GM19397 (cell line): Measurements from ENCODE around the gene MKLN1.
"Not testable (repeated sequence)": the region's sequence is repeated elsewhere in the genome, so short reads cannot be mapped to it uniquely, and the experiment has no call there.

Experiments used
- ATAC-seq: cut with Tn5 transposase; IDR thresholded peaks from one replicate; pipeline ENCODE4 v1.9.1; 2021; ENCODE audit warnings: mild to moderate bottlenecking, moderate library complexity; ENCODE audit not compliant: unreplicated experiment

Gene MKLN1

DNA sequence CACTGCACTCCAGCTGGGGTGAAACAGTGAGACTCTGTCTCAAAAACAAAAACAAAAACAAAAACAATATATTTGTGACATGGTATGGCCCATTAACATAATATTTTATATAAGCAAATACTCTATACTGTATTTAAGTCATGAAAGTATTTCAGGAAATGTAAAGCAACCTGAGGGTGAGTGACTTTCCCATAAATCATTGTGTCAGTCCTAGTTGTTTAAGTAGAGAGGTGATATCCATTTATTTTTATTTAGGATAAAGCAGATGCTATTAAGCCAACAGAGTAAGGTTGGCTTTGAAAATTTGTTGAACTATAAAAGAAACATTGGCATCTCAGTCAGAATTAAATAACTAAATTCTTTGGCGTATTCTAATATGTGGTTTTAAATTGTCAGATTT, 60.5 kb downstream of the MKLN1 start:
- ATAC-seq: no peak

DNA sequence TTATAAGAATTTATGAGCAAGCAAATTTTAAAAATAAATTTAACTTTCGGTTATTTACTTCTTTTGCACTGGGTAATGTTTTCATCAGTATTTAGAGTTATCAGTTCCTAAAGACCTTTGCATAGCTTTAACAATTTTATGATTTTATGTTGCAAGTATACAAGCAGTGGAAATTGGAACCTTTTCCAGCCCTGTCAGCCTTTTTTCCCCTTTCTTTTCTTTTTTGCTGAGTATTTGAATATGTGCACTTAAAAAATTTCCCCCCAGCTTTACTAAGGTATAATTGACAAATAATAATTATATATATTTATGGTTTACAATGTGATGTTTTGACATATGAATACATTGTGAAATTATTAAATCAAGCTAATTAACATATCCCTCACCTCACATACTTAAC, 62.6 kb downstream of the MKLN1 start:
- ATAC-seq: no peak

DNA sequence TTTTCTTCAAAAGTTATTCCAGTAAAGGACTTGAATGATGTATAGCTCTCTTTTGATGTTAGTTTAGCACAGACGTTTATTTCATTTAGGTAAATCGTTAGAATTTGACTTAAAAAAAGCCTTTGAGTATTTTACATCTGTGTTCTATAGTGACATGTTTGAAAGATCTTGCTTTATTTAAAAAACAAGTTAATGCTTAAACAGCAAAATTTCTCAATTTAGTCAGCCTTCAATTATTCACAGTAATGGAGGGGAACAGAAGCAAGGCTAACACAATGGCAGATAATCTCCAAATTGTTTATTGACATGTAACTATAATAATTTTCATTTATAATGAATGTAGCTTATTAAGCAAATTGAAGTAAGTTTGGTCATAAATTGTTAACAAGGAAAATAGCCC, 63.5 kb downstream of the MKLN1 start:
- ATAC-seq: no peak

DNA sequence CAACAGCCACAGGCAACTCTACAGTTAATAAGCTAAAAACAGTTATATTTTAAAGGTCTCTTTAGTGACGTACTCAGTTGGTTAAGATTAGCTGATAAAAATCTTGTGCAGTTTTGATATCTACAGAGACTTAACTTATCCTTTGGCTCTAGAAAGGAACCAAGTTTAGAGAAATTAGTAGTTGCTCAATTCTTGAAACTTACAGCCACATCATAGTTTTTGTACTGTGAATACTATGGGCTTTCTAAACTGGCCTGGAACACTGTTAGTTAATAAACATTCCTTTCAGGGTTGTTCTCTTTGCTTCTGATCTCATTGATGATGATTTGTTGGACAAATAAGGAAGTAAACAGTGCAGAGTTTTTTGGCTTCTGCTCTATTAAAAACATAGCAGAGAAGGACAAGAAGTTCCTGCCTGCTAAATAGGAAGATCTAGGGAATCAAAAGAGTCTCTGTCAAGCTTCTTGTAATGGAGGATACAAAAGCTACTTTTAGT, 73.1 kb downstream of the MKLN1 start:
- no peak for ATAC-seq

DNA sequence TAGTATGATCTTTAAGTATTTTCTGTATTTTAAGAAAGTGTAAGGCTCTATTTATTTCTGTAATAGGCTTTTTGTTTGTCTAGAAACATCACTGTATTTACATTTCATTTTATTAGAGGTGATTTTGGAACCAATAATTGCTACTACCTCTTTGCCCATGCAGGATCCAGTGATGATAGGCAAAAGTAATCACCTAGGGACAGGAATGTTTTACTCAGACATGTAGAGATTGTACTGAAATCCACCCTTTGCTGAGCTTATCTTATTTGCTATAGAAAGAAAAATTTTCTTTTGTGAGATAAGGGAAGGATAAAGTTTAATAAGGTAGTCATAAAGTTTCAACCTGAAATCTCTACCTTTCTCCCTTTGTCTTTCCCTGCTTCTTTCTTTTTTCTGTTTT, 73.5 kb downstream of the MKLN1 start:
- ATAC-seq: no peak

DNA sequence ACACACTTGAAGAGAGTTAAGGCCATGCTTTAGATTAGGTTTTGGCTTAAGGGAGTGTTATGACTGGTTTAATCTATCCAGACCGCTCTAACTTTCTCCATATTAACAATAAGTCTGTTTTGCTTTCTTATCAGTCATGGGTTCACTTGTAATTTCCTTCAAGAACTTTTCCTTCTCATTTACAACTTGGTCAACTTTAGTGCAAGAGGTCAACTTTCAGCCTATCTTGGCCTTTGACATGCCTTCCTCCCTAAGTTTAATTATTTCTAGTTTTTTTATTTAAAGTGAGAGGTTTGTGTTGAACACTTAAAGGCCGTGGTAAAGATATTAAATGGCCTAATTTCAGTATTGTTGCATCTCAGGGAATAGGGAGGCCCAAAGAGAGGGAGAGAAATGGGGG, 75.6 kb downstream of the MKLN1 start:
- ATAC-seq: no peak

DNA sequence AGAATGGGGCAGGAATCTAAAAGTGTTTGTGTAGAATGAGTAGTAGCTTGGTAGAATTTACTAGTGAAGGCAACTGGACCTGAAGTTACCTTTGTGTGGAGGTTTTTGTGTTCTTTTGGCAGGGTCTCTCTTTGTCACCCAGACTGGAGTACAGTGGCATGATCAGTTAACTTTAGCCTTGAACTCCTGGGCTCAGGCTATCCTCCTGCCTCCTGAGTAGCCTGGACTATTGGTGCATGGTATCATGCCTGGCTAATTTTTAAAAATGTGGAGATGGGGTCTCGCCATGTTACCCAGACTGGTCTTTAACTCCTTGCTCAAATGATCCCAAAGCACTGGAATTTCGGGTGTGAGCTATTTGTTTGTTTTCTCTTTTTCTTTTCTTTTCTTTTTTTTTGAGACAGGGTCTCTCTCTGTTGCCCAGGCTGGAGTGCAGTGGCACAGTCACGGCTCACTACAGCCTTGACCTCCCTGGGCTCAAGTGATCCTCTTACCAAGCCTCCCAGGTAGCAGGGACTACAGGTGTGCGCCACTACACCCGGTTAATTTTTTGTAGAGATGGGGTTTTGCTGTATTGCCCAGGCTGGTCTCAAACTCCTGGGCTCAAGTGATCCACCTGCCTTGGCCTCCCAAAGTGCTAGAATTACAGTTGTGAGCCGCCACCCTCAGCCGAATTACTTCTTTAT, 76.7 kb downstream of the MKLN1 start:
- no peak for ATAC-seq

DNA sequence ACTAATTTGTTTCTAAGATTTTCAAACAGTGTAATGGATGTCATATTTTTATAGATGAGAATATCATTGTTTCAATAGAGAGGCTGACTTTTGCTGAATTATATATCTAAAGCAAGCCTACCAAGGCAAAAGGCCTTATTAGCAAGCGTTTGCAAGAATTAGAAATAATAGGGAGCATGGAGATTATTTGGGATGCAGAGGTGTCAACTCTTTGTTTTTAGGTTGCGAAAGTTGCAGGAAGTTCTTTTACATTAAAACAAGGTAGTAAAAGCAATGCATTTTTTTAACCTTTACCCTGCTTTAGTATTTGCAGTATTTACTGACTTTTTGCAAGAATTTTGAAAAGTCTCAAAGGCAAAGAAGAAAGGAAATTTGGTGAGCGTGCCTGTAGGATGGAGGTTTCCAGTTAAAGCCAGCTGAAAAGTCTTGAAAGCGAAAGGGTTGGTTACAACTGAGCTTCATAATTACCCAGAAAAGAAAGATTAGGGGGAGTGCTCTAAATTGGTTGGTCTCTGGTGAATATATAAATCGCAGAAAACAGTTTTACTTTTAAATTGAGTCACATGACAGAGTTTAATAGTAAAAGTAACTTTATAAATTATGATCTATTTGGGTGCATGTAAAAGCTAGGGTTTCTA, 81.6 kb downstream of the MKLN1 start:
- no peak for ATAC-seq

DNA sequence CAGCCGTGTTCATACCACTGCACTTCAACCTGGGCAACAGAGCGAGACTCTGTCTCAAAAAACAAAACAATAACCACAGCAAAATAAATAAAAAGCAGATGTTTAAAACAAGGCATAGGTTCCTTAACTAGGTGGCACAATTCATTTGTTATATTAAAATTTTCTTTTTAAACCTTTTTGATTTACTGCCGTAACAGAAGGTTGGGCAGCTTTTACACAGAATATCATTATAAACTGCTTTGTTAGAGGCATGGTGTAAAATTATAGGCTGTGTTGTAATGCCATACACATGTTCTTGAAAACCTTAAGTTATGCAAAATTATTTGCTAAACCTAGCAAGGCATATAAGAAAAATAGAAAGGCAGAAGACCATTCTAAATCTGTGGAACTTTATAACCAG, 84.4 kb downstream of the MKLN1 start:
- no peak for ATAC-seq

DNA sequence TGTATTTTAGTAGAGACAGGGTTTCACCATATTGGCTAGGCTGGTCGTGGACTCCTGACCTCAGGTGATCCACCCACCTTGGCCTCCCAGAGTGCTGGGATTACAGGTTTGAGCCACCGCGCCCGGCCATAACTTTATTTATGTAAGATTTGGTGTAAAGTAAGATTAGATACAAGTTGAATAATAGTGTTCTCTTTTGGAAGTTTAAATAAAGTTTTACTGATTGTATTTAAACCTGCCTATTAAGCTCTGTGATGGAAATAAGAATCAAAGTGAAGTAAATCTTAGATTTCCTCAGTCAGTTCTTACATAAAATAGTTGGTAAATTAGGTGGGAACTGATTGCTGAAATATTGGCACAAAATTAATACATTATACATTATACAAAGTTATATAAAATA, 86.0 kb downstream of the MKLN1 start:
- ATAC-seq: no peak

DNA sequence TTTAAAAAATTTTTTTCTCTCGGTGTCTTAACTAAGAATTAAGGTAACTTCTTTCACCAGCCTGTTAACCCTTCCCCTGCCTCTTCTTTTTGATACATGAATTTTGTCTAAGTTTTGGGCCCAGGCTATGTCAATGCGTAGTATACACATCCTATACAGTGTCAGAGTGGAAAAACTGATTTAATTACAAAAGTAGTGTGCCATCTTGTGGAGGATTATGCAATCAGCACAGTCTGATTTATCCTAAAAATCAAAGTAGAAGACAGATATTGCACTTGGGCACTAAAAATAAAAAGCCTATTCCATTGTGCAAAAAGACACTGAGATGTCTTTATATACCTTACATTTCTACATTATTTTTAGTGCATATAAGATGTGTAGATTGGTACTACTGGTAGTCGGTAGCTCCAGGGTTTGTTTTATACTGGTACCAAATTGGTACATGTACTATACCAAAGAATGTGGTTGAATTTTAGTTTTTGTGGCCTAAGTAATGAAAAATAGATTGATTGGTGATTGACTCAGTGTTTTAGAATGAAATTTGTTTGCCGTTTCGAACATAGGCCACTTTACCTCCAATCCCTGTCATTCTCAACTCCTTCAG, 96.6 kb downstream of the MKLN1 start:
- ATAC-seq: no peak

DNA sequence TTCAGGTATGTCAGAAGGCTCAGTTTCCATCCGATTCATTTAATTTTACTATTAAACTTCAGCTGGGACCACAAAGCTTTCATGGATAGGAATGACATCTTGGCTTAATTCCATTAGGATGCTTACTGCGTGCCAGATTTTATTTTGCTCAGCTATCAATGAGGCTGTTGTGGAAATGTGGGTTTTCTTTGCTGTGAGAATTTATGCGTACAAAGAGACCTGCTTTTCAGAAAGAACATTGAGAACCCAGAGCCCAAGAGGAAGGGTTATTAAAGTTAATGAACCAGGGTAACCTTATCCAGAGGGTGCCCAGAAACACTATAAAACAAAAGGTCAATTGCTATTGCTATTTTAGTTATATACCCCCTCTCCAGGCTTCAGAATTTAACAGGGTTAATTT, 98.3 kb downstream of the MKLN1 start:
- no peak for ATAC-seq

DNA sequence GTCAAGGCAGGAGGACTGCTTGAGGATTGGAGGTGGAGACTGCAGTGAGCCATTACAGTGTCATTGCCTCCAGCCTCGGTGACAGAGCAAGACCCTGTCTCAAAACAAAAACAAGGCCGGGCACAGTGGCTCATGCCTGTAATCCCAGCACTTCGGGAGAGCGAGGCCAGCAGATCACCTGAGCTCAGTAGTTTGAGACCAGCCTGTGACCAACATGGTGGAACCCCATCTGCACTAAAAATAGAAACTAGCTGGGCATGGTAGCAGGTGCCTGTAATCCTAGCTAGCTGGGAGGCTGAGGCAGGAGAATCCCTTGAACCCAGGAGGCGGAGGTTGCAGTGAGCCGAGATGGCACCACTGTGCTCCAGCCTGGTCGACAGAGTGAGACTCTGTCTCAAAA, 103.2 kb downstream of the MKLN1 start:
- ATAC-seq: not testable (repeated sequence)

DNA sequence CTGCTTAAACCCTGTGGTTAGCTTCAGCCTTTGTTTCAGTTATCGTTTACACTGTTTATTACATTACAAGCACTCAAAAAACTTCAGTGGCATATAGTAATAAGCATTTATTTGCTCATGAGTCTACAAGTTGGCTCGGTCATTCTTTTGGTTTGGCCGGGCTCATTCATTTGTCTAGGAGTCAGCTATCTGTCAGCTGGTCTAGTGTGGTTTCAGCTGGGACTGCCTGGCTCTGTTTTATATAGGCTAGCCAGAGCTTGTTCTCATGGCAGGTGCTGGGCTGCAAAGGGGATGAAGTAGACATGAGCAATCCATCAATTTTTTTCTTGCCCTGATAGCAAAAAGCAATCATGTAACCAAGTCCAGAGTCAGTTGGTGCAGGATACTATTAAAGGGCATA, 103.6 kb downstream of the MKLN1 start:
- no peak for ATAC-seq

DNA sequence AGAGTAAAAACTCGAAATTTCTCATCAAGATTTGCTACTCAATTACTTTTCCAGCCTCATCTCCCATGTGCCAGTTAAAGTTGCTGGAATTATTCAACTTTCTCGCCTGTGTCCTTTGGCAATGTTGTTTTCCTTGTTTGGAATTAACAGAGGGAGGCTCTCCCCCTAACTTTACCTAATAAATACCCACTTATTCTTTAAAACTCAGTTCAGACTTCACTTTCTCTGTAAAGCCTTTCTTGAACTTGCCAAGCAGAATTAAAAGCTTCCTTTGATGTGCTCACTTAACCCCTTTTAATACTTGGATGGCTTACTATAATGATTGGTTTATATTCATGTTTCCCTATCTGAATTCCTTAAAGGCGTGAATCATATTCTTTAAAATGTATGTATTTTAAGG, 104.1 kb downstream of the MKLN1 start:
- ATAC-seq: no peak

DNA sequence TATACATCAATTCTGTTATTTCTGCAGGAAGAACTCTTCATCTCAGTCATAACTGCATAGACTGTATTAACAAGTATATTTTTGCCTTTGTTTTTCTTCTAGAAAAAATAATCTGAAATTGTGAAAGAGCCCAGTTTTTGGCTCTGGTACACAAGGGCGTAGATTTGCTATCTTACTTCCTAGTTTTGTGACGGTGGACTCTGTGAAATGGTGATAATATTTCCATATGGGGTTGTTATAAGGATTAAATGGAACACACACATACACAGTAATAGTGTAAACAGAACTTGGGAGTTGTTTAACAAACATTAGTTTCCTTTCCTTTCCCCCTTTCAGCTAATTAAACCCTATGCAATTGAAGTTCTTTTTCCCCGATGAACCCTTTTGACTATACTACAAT, 108.7 kb downstream of the MKLN1 start:
- no peak for ATAC-seq

DNA sequence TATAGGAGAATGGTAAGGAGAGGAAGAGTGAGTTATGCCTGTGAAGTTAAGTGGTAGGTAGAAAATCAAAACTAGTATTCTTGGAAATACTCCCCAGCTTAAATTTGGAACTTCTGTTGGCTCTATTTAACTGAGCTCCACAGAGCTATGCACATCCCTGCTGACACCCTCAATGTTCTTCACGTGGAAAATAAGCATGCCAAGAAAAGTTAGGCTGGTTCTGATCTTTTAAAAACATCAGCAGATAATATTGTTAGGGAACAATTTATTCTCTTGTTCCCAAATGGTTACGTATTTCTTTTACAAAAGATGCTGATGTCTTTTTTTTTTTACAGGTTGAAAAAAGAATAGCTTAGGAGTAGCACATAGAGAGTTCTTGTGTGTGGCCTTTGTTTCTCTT, 111.3 kb downstream of the MKLN1 start:
- no peak for ATAC-seq

DNA sequence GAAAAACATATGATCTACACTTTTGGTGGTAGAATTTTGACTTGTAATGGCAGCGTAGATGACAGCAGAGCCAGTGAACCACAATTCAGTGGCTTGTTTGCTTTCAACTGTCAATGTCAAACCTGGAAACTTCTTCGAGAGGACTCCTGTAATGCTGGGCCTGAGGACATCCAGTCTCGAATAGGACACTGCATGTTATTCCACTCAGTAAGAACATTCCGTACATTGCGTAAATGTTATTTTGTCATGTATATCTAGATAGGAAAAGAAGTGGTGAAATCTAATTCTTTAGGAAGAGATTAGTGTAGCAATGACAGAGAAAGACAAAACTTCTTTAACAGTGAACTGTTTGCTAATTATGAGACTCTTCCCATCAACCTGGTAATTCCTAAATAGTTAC, 115.8 kb downstream of the MKLN1 start:
- ATAC-seq: no peak

DNA sequence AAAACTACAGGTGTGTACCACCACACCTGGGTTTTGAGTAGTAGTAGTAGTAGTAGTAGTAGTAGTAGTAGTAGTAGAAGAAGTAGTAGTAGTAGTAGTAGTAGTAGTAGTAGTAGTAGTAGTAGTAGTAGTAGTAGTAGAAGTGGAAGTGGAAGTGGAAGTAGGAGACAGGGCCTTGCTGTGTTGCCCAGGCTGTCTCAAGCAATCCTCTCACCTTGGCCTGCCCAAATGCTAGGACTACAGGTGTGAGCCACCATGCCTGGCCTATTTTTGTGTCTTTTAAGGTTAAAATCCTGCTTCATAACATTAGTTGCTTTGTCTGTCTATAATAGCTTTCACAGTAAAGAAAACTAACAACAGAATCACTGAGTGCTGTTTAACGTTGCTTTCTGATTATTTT, 117.0 kb downstream of the MKLN1 start:
- ATAC-seq: no peak

DNA sequence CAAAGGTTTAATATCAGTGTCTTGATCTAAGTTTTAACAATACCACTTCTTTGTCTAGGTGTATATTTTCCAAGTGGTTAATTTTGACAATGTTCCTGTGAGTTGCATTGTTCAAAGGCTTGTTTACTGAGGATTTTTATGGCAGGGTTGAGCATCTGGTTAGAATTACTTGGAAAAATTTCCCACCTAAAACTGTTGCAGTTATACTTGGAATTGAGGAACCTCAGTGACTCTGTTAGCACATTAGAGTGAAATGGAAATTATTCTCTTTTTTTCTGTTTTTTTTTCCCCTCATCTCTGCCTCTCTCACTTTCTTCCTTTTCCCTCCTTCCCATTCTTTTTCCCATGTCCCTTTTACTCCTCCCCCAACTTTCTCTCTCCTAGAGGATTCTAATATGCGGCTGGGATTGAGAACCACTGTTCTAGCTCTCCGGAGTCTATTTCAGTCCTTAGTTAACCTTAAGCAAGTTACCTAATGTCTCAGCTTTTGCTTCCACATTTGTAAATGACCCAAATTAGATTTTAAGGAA, 121.8 kb downstream of the MKLN1 start:
- ATAC-seq: no peak

DNA sequence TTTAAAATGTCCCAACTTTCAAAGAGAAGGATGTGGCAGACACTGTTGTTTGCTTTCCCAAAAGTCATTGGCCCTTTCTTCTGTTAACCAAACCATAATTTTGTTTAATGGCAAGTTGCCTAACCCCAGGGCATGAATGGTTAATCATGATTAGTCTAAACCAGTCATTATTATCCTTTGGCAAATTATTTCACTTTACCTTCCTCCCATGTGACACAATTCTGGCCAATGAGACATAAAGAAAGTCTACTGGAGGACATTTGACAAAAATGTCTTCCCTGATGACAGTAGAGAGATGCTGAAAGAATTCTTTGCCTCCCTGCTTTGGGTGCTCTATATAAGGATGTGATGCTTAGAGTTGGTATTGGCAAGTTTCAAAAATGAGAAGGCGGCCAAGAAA, 126.8 kb downstream of the MKLN1 start:
- ATAC-seq: no peak

DNA sequence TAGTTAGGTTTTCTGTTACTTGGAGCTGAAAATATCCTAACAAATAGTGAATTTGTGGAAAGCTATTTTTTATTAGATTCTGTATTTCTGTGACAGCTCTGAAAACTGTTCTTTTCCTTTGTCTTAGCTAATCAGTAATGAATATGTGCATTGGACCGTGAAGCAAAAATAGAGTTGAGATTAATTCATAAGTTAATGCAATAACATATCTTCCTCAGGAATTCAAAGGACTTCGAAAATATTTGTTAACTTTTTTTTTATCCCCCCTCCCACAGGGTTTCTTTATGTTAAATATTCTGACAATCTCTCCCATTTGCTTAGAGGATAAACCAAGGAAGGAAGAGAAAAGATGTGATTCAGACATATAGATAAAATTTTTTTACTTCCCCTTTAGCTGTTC, 127.3 kb downstream of the MKLN1 start:
- no peak for ATAC-seq
